Stimulated activated CD8-positive, alpha-beta memory T cell treated with anti-CD3 and anti-CD28 coated beads, Interleukin-12 subunit alpha, Interleukin-12 subunit beta, amount 100 ng/mL, for 24 hours (primary cell): ENCODE data around the gene PPCDC.
"Not testable (repeated sequence)": the region's sequence is repeated elsewhere in the genome, so short reads cannot be mapped to it uniquely, and the experiment has no call there.

Experiments
- DNase-seq: peaks from one replicate; pipeline ENCODE4 v3.0.0-alpha.2; 2020; ENCODE audit errors: extremely low read depth

PPCDC gene

DNA sequence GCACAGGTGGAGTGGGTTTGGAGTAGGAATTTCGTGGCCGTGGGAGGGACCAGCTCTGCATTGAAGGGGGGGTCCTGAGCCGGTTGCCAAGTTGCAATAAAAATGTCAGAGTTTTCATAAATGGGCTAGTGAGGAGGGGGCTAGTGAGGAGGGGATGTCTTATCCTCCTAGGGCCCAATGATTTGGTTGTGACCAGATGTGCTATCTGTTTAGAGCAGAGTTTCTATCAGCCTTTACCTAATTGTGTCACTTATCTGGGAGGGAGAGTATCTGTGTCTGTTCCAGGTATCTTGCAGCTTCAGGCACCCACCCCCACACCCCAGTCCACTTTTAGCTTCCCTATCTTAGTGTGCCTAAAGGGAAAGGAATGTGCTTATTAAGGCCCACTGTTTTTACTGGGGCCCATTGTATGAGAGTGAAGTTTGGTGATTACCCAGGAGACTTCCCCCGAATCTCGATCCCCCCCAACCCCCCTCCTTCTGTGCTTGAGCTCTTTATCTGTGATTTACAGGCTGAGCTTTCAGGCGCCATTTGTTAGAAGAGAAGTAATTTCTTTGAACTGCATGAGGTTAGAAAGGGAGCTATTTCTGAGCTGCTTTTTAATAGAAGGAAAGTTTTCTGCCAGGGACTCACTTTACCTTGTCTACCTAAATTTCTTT lies 42.6 kb downstream of the PPCDC start:
- DNase-seq, result no peak

DNA sequence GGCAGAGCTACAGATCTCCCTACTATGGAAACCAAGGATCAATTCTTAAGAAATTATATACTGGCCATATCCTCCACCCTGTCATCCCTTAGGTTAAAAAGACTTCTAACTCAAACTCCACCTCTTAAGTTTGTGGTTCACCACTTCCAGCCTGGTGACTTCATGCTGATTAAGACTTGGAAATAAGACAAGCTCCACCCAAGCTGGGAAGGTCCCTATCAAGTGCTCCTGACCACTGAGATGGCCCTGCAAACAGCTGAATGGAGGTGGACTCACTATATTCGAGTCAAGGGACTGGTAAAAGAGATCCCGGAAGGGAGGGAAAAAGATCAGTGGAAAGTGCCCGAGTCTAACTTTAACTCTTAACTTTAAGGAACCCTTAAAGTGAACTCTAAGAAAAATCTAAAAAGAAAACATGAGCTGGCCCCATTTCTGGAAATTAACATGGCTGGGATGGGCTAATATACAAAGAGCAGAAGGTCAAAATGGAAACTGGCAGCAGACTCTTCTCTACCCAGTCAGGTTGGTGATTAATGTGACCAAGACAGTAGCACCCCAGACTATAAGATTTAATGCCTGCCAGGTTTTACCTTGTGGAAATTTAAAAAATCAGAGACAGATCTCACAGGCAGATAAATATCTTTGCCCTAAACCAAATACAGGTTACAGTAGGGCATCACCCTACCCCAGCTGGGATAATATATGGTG lies 43.9 kb downstream of the PPCDC start:
- DNase-seq, result no peak

DNA sequence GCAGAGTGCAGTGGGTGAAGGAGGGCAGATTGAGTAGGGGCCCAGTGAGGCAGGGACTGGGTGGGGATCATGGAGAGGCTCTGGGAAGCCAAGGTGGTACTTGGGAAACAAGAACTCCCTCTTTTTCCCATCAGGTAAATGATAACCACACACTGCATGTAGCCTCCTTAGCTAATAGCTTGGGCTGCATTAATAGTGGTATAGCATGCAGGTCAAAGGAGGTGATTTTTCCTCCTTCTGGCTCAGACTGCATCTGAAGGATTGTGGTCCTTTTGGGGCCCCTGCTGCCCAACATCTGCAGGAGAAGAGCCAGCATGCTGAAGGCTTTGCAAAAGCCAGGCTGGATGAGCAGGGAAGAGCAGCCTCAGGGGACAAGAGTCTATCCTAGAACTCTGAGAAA lies 45.4 kb downstream of the PPCDC start:
- no peak for DNase-seq

DNA sequence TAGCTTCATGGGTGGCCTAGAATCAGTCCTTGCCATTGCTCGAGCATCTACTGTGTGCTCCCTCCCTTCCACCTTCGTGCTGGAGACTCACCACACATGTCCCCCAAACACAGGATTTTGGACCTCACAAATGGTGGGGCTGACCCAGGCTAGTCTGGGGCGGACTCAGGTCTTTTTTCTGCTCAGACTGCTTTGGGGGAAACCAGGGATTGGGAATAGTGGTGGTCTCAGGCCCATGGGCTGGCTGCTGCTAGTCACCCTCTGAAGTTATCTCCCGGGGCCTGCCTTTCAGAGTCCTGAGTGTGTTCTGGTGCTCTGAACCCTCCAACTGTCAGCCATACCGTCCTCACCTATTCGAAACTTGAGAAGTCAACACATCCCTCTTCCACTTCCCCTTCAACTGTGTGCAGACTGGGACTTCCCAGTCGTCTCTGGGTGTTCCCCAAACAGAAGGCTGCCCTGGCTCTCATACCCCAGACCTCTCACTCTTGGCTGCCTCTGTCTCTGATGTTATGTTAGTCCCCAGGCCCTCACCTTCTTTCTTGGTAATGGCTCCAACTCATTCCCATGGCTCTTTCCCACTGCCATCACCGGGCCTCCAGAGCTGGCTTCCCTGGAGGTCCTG lies 46.0 kb downstream of the PPCDC start:
- DNase-seq, result no peak

DNA sequence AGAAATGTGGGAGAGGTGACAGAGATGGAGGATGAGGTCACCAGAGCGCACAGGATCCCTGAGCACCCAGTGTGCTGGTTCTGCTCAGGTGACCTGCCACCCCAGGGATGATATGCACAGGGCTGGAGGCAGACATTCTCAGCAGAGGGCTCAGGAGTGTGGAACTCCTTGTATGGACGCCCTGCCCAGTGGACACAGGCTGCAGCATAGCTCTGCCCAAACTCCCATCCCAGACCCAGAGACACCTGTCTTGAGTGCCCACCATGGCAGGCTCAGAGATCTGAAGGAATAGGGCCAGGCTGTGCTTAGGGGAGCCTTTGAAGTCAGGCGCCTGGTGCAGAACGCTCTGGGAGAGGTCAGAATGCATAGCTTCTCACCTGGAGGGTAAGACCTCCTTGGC lies 47.3 kb downstream of the PPCDC start:
- no peak for DNase-seq

DNA sequence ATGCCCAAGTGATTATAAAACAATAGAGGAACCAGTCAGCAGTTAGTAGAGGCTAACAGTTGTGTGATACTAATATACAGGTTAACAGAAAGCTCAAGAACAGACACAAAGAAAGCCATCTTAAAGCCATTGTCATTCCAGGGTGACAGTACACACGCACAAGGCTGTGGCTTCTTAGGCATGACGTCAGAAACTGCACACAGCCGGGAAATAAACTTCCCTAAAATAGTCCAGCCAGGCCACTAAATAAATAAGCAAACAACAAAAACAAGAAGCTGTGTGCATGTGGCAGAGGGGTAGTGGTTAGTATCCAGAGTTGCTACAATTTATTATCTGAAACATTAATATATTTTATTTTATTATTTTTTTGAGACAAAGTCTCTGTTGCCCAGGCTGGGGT lies 49.8 kb downstream of the PPCDC start:
- DNase-seq, result no peak

DNA sequence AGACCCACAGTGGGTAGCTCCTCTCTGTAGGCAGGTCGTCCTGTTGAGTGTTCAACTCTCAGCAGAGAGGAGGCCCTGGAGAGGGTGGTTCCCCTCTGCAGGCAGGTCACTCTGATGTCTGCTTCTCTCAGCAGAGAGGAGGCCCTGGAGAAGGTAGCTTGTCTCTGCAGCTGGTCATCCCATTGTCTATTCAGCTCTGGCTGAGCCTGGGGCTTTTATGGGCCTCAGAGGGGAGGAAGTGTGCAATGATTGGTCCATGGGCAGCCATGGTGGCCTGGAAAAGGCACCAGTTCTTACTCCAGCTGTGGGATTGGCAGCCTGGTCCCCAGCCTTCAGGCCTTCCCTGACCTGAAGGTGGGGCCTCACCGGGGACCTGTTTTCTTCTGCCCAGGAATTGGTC lies 52.9 kb downstream of the PPCDC start:
- DNase-seq, result no peak

DNA sequence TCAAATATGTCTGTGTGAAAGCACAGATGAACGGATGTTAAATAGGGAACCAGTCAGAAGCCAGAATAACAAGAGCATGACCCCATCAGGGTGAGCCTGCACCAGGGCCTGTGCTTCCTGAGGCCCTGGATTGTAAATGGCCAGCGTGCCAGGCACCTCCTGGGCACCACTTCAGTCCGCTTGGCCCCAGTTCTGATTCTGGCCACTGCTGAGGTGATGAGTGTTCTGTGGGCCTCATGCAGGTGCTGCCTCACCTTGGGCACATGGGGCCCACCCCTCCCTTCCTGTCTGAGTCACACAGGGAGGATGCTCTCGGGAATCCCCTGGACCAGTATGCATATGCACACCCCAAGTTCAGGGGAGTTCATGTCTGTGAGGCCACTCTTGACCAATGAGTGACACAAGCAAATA lies 54.2 kb downstream of the PPCDC start:
- not testable (repeated sequence) for DNase-seq

DNA sequence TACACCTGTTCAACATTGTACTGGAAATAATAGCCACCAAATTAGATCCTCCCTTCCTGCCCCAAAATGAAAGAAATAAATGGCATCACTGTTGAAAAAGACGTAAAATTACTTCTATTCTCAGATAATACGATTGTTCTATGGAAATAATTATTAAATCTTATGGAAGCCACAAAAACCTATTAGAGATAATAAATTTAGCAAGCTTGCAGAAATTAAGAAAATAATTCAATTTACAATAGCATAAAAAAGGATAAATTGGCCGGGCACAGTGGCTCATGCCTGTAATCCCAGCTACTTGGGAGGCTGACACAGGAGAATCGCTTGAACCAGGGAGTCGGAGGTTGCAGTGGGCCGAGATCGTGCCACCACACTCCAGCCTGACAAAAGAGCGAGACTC lies 57.8 kb downstream of the PPCDC start:
- no peak for DNase-seq

DNA sequence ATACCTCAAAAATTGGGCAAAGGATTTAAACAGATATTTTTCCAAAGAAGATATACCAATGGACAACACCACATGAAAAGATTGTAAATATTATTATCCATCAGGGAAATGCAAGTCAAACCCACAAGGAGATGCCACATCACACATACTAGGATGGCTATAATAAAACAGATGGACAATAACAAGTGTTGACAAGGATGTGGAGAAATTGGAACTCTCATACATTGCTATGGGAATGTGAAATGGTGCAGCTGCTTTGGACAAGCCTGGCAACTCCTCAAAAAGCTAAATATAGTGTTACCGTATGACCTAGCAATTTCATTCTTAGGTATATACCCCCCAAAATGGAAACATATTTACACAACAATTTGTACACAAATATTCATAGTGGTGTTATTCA lies 59.3 kb downstream of the PPCDC start:
- no peak for DNase-seq

DNA sequence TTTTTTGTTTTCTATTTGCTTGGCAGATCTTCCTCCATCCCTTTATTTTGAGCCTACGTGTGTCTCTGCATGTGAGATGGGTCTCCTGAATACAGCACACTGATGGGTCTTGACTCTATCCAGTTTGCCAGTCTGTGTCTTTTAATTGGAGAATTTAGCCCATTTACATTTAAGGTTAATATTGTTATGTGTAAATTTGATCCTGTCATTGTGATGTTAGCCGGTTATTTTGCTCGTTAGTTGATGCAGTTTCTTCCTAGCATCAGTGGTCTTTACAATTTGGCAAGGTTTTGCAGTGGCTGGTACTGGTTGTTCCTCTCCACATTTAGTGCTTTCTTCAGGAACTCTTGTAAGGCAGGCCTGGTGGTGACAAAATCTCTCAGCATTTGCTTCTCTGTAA lies 62.3 kb downstream of the PPCDC start:
- DNase-seq, result not testable (repeated sequence)

DNA sequence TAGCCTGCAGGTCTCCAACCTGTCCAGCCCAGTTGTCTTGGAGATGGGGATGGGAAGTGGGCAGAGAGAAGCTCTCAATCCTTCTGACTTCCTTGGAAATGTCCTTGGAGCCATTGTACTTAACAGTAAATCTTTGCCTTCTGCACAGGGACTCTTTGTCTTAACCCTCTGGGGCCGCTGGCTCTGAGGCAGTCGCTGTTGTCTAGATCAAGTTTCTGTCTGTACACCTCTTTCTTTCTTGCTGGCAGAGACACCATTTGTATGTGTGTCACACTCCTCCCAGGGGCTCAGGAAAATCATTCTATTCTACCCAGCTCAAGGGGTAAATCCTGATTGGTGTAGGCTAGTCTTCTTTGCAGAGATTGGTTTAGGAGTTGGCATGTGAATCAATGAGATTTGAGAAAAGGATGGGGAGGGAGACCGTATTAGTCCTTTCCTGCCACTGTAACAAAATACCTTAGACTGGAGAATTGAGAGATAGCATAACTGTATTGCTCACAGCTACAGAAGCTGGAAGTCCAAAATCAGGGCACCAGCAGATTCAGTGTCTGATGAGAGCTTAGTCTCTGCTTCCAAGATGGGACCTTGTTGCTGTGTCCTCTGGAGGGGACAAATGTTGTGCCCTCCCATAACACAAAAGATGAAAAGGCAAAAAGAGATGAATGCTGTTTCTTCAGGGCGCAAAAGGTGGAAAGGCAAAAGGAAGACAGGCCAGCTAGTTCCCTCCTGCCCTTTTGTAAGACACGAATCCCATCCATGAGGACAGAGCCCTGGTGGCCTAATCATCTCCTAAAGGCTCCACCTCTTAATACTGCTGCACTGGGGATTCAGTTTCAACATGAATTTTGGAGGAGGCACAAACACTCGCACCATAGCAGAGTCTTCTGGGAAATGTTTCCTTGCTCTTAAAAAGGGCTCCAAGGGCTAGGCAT lies 66.3 kb downstream of the PPCDC start:
- no peak for DNase-seq

DNA sequence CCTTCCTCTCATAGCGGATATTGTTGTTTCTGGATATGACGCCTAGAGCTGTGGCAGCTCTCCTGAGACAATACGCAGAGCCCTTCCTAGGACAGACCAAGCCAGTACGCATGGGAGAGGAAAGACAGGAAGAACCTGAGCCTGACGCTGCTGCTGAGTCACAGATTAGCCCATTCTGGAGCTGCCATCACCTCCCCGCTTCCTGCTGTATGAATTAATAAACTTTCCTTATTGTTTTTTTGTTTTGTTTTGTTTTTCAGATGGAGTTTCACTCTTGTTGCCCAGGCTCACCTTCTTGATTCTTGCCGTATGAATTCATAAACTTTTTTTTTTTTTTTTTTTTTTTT lies 67.0 kb downstream of the PPCDC start:
- DNase-seq, result no peak

DNA sequence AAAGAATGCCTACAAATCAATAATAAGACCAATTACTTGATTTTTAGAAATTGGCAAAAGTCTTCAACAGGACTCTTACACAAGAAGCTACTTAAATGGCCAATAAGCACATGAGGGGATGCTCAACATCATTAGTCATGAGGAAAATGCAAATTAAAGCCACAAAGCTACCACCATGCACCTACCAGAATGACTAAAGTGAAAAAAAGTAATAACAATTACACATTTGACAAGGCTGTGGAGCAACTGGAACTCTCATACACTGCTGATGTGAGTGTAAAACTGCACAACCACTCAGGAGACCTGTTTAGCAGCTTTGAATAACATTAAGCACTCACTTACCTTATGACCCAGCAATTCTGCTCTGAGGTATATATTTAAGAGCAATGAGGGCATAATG lies 68.4 kb downstream of the PPCDC start:
- DNase-seq, result no peak

DNA sequence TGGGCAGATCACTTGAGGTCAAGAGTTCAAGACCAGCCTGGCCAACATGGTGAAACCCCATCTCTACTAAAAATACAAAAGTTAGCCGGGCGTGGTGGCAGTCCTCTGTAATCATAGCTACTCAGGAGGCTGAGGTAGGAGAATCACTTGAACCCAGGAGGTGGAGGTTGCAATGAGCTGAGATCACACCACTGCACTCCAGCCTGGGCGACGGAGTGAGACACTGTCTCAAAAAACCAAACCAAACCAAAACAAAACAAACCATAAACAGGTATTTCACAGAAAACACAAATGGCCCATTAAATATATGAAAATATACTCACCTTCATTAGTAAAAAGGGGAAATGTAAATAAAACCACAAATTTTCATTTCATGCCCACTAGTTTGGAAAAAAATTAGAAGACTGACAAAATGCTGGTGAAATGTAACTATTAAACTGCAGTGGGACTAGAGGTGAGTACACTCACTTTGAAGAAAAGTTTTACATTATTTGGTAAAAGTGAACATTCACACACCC lies 71.6 kb downstream of the PPCDC start:
- DNase-seq, result not testable (repeated sequence)

DNA sequence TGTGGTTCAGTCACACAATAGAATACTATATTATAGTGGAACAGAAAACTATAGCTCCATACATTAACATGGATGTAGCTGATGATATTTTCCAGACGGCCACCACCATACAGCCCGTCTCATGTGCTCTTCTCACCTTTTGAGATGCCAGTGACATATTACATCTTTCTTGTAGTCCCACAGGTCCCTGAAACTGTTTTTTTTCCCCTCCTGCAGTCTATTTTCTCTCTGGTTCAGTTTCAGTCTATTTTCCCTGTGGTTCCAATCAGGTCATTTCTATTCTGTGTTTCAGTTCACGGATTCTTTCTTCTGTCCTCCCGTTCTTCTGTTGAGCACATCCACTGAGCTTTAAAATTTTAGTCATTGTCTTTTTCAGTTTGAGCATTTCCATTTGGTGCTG lies 72.2 kb downstream of the PPCDC start:
- DNase-seq, result no peak

DNA sequence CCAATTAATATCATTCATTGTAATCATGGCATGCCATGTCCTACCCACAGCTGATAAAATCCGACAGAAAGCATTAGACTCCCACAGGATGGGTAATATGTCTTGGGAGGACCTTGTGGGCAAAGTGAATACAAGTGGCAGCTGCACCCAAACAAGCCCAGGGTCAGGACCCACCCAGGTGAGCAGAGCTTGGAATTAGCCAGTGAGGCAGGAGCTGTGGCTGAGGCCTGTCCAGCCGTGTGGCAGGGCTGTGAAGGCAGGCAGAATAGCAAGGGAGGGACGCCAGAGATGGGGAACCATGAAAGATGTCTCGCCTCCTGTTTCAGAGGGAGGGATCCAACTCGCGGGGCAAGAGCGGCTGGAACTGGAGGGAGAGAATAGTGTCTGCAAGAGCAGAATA lies 74.5 kb downstream of the PPCDC start:
- no peak for DNase-seq

DNA sequence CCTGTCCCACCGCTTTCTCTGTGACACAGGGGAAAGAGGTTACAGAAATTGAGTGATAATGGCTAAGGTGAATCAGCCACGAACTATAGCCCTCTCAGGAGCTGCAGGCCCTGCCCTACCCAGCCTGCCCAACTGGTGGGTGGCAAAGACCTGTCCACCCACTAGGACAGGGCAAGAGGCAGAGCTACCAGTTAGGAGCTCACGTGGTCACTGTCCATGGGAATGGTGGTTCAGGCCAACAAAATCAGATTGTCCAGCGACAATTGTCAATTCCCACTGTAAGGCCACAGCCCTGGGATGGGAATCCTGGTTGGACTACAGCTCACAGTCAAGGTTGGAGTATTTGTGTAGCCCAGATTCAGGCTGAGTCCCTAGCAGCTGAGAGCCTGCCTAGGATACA lies 75.0 kb downstream of the PPCDC start:
- DNase-seq, result no peak
